NB4 (cell line): ENCODE data around the gene SNTA1.
A peak's percentile ranks its signal among the peaks of the same experiment; 100 is the strongest.

Experiments used
- DNase-seq: peaks from one replicate; pipeline ENCODE4 v3.0.0; 2010; ENCODE audit warnings: low read depth
- H3K4me3 ChIP-seq: one replicate; pipeline ENCODE4 v1.5.1; 2011; ENCODE audit warnings: mild to moderate bottlenecking, low read depth, low read length, moderate library complexity
- MYC ChIP-seq: IDR thresholded peaks from 2 replicates; pipeline ENCODE4 v1.6.1; 2011; ENCODE audit warnings: low read depth, low read length
- POLR2A ChIP-seq: IDR thresholded peaks from 2 replicates; pipeline ENCODE4 v1.6.1; 2011; ENCODE audit warnings: mild to moderate bottlenecking; ENCODE audit not compliant: insufficient read length; ENCODE audit errors: extremely low read depth
- TF ChIP-seq, protein P1 (sequence below): IDR thresholded peaks from 2 replicates; pipeline ENCODE4 v1.6.1; 2011; ENCODE audit warnings: low read depth, low read length
- TF ChIP-seq, protein P2 (sequence below): IDR thresholded peaks from one replicate; pipeline ENCODE4 v1.5.1; 2012; ENCODE audit warnings: low read depth, low read length

SNTA1 gene

DNA sequence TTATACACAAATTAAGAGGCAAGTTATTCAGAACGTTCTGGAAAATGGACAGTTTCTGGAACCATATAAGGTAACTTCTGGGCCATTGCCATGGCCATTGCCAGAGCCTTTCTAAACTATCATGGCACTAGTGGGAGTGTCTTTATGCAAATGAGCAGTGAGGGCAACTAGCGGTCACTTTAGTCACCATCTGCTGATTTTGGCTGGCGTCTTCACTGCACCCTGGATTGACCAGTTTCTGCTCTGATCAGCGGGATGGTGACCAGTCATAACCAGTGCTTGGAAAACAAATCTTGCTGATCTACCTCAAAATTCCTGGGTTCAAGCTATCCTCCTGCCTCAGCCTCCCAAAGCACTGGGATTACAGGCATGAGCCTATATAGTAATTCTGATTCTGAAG, 7.3 kb upstream of the SNTA1 start:
- no peak for DNase-seq
- no peak overlapping the region for H3K4me3 ChIP-seq
- TF ChIP-seq MYC (no peak), POLR2A (no peak)
- TF ChIP-seq, protein P1, sequence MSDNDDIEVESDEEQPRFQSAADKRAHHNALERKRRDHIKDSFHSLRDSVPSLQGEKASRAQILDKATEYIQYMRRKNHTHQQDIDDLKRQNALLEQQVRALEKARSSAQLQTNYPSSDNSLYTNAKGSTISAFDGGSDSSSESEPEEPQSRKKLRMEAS: no peak
- TF ChIP-seq, protein P2, sequence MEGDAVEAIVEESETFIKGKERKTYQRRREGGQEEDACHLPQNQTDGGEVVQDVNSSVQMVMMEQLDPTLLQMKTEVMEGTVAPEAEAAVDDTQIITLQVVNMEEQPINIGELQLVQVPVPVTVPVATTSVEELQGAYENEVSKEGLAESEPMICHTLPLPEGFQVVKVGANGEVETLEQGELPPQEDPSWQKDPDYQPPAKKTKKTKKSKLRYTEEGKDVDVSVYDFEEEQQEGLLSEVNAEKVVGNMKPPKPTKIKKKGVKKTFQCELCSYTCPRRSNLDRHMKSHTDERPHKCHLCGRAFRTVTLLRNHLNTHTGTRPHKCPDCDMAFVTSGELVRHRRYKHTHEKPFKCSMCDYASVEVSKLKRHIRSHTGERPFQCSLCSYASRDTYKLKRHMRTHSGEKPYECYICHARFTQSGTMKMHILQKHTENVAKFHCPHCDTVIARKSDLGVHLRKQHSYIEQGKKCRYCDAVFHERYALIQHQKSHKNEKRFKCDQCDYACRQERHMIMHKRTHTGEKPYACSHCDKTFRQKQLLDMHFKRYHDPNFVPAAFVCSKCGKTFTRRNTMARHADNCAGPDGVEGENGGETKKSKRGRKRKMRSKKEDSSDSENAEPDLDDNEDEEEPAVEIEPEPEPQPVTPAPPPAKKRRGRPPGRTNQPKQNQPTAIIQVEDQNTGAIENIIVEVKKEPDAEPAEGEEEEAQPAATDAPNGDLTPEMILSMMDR: no peak

DNA sequence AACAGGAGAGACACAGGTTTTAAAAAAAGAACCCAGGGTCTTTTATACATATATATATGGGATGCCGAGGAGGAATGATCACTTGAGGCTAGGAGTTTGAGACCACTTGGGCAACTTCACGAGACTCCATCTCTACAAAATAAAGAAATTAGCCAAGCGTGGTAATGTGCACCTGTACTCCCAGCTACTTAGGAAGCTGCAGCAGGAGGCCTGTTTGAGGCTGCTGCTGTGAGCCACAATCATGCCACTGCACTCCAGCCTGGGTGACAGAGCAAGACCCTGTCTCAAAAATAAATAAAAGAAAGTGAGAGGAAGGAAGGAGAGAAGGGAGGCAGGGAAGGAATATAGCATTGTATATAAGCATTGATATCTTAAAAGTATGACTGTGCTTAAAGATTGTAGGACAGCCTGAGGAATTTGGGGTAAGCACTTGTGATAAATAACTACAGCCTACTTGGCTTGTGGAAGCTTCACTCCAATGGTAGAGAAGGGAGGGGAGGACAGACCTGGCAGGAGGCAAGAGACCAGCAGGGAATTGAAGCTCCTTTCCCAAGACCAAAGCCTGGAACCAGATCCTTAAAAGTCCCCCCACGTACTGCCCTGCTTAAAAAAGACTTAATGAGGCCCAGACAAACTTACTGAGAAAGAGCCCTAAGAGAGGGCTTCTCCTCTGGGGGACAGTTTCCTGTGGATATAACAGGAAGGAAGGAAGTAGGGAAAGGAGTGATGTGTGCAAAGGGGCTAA, 2.5 kb upstream of the SNTA1 start:
- H3K4me3 ChIP-seq: no peak overlapping the region
- no peak for TF ChIP-seq POLR2A
- TF ChIP-seq, protein P2: no peak
- TF ChIP-seq, protein P1: no peak
- TF ChIP-seq MYC: no peak
- DNase-seq: no peak

DNA sequence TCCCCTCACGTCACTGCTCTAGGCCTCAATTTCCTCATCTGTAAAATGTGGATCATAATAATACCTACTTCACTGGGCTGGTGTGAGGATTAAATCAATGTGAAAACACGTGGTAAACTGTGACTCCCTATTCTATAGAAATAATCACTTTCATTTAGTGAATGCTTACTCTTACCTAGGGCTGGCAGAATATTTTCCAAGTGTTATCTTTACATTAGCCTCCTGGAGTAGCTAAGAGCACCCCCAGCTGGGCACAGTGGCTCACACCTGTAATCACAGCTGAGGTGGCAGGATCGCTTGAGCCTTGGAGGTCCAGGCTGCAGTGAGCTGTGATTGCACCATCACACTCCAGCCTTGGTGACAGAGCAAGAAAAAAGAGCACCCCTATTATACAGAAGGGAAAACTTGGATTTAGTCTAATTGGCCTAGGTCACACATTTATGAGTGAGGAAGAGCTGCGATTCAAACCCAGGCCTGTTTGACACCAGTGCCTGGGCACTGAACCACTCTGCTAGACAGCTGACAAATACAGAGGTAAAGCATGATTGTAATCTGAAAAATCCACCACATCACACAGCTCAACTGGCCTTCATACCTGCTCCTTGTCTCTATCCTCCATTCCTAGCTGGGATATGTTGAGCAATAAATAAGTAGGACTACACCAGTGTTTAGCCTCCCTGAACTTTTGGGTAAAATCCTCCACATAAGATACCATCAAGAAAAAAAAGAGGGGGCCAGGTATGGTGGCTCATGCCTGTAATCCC, 1.4 kb upstream of the SNTA1 start:
- peak overlapping the region; percentile 65 for H3K4me3 ChIP-seq
- peak; percentile 26 for DNase-seq
- TF ChIP-seq POLR2A (no peak), MYC (no peak)
- TF ChIP-seq, protein P1: no peak; the same call in 1 of the 2 replicates

DNA sequence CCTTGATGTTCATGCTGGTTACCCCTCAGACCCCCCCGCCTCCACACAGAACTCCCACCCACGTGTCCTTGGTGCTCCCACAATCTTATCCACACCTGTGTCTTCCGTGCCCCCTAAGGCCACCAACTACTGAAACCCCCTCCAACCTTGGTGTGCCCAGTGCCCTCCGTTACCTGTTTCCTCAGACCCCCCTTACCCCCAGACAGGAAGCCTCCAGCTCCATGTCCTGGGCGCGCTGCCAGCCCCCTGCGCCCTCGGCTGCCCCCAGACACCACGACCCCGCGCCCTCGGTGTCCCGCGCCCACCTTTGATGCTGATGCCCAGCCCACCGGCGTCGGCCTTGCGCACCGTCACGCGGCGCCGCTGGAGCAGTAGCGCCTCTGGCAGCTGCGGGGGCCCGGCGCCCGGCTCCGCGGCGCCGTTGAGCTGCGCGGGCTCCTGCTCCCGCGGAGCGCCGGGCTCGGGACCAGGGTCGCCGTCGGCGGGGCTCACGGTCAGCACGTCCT, 504 bp downstream of the SNTA1 start:
- no peak for DNase-seq
- no peak overlapping the region for H3K4me3 ChIP-seq
- TF ChIP-seq POLR2A: no peak
- TF ChIP-seq, protein P2: no peak
- TF ChIP-seq, protein P1: no peak
- no peak for TF ChIP-seq MYC

DNA sequence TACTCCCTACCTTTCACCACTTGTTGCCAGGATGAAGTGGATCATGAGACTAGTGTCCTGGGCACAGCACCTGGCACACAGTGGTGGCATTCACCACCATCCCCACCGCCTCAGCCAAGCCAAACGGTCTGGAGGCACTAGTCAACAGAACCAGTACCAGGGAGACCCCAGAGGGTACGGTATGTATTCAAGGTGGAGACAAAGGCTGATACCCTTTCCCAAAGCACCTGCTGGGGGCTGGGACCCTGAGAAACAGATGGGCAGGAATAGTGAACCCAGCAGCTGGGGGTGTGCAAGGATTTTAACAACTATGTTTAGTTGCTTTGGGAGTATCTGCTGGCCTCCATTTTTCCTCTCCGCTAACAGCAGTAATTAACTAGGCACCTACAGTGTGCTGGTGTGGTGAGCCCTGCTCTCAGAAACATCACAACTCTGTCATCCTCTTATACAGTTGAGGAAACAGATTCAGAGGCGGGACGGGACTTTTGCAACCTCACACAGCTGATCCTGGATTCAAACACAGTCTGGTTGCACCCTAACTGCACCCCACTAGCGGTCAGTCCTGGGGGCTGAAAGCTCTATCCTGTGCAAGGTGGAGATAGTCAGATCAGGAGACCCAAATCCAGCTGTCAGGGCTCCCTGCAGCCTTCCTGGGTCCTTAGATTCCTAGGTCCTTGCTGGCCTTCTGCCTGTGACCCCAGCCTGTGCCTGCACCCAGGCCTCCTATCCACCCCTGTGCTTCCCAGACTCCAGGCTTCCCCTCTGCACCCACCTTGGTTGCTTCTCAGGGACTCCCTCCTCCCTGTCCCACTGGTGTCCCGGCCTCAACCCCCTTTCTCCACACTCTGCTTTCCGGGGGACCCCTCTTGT, 1.2 kb downstream of the SNTA1 start:
- TF ChIP-seq POLR2A: no peak
- TF ChIP-seq, protein P2: no peak
- TF ChIP-seq, protein P1: no peak
- H3K4me3 ChIP-seq: no peak overlapping the region
- peak; percentile 32 for DNase-seq
